Fibroblast of the aortic adventitia (primary cell): ENCODE results near the gene DGCR6L. TPM values are rescaled to one million over a fixed set of nuclear protein-coding genes. Genes with fewer than 3 reads are reported as not detected.
"Not testable (repeated sequence)": the region's sequence is repeated elsewhere in the genome, so short reads cannot be mapped to it uniquely, and the experiment has no call there.

Source experiments
- DNase-seq: peaks from one replicate; pipeline ENCODE4 v3.0.0-alpha.2; 2010; ENCODE audit warnings: low read depth
- H3K4me3 ChIP-seq: 2 replicates; pipeline ENCODE4 v1.5.1; 2011; ENCODE audit warnings: low read depth, mild to moderate bottlenecking, control low read depth, low read length, moderate library complexity
- total RNA-seq: library from RNA; depleted of rRNA; stranded (reverse); fragments of >200 nt; gene quantifications from 2 replicates; pipeline ENCODE4 v1.2.3, GENCODE V29; 2012; ENCODE audit warnings: low replicate concordance
- TF ChIP-seq, protein P1 (sequence below): IDR thresholded peaks from 2 replicates; pipeline ENCODE4 v1.5.1; 2011; ENCODE audit warnings: mild to moderate bottlenecking, low read length, control low read depth, inconsistent platforms; ENCODE audit not compliant: insufficient read depth

DGCR6L gene
- total RNA-seq, 1 donor = 58.2 TPM

DNA sequence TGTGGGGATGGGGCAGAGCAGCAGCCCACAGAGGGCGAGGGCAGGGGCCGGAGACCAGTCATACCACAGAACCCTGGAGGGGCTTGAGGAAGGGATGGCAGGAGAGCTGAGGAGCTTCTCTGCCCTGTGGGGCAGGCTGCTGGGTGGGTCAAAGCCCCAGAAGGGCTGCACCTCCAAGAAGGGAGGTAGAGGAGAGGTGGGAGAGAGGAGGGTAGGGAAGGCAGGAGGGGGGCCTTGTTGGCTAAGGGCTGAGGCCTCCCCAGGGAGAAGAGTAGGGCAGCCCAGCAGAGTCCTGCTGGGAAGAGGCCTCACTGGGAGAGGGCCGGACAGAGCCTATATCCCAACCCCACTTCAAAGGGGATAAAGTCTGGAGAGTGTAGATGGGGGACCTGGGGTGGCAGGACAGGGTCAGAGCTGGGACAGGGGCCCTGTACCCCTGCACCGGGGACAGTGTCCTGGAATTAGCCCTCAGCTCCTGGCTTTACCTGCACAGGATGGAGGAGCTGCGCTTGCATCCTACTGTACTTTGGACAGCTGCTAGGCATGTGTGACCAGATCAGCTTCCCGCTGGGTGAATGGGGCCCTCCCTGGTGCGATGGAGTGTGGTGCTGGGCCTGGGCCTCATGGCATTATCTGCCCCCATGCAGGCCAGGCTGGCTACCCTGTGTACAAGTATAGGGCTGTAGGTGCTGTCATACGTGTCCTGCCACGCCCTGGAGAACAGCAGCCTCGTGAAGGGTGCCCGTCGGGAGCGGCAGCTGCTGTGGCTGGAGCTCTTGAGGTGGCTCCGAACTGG is 7.3 kb downstream of the DGCR6L start:
- DNase-seq = no peak
- no peak overlapping the region for H3K4me3 ChIP-seq

GRCh38 chr22:20311249-20312062 is 8.4 kb downstream of the DGCR6L start:
- not testable (repeated sequence) for H3K4me3 ChIP-seq, DNase-seq

More for the DNA sequence above, 7.3 kb downstream of the DGCR6L start:
- TF ChIP-seq, protein P1, sequence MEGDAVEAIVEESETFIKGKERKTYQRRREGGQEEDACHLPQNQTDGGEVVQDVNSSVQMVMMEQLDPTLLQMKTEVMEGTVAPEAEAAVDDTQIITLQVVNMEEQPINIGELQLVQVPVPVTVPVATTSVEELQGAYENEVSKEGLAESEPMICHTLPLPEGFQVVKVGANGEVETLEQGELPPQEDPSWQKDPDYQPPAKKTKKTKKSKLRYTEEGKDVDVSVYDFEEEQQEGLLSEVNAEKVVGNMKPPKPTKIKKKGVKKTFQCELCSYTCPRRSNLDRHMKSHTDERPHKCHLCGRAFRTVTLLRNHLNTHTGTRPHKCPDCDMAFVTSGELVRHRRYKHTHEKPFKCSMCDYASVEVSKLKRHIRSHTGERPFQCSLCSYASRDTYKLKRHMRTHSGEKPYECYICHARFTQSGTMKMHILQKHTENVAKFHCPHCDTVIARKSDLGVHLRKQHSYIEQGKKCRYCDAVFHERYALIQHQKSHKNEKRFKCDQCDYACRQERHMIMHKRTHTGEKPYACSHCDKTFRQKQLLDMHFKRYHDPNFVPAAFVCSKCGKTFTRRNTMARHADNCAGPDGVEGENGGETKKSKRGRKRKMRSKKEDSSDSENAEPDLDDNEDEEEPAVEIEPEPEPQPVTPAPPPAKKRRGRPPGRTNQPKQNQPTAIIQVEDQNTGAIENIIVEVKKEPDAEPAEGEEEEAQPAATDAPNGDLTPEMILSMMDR = no peak

DNA sequence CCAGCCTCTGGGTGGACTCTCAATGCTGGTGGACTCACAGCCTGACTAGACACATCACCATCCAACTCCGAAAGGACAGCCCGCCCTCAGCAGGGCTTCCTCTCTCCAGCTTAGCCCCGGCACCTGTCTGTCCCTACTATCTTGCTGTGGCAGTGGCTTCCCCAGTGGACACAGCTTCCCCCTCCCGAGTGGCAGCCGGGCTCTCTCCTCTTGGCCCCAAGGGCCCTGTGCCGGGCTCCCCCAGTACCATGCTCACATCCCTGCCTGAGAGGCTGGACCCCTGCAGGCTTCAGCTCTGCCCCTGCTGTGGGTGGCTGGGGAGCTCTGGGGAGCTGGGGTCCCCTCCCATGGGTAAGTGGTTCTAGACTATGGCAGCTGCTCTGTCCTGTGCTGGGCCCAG is 9.1 kb downstream of the DGCR6L start:
- DNase-seq, H3K4me3 ChIP-seq: not testable (repeated sequence)

GRCh38 chr22:20310180-20310579 is 9.7 kb downstream of the DGCR6L start:
- not testable (repeated sequence) for H3K4me3 ChIP-seq, DNase-seq

DNA sequence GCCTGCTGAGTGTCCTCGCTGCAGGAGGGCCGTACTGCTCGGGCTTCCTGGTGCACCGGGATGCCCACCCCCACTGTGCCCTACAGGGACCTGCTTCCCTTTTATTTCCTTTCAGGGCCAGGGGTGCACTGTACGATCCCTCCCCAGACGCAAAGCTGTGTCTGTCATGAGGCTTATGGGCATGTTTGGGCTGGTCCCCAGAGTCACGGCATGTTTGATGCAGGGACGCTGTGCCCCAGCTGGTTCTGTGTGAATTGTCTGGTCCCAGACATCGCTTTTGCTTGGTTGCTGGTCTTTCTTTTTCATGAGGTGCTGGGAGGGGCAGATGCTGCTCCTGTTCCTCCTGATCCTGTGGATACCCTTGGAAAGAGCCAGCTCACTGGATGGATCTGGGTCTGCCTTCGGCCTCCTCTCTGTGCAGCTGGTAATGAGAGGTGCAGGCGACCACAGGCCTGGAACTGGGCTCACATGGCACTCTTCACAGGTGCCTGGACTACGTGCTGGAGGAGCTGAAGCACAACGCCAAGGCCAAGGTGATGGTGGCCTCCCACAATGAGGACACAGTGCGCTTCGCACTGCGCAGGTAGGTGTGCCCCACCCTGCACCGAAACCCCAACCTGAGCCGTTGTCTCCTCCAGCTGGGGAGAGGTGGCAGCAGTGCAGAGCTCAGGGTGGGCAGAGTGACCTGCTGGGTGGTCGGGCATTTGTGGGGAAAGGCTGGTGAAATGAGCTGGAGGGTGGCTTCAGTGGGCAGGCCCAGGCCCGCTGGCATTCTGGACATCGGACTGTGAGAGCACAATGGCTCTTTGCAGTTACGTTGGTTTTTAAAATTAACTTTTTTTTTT is 10.8 kb downstream of the DGCR6L start:
- not testable (repeated sequence) for H3K4me3 ChIP-seq, DNase-seq

GRCh38 chr22:20307448-20308447 is 12.1 kb downstream of the DGCR6L start:
- not testable (repeated sequence) for H3K4me3 ChIP-seq, DNase-seq

- not testable (repeated sequence) for DNase-seq
Observed at GRCh38 chr22:20306646-20307447, 13.0 kb downstream of the DGCR6L start.

GRCh38 chr22:20305894-20306645 is 13.8 kb downstream of the DGCR6L start:
- TF ChIP-seq, protein P1 = no peak
- no peak for DNase-seq
- no peak overlapping the region for H3K4me3 ChIP-seq

More at GRCh38 chr22:20306646-20307447, 13.0 kb downstream of the DGCR6L start:
- not testable (repeated sequence) for H3K4me3 ChIP-seq

- DNase-seq, H3K4me3 ChIP-seq: not testable (repeated sequence)
Observed at GRCh38 chr22:20305230-20305893, 14.5 kb downstream of the DGCR6L start.
